Immature natural killer cell (primary cell): Measurements from ENCODE around the gene TEX26. TPM values are rescaled to one million over a fixed set of nuclear protein-coding genes. Genes with fewer than 3 reads are reported as not detected.
A peak's percentile ranks its signal among the peaks of the same experiment; 100 is the strongest.

Experiments
- DNase-seq, 3 donors: peaks; one replicate each; pipeline ENCODE4 v3.0.0; 2022; ENCODE audit warnings: mixed read lengths in 1 of 3
- H3K27ac Mint-ChIP-seq, 6 donors: one replicate each; pipeline ENCODE4 v1.8.0; 2020; ENCODE audit warnings: mixed read lengths in 6 of 6, mild to moderate bottlenecking in 5 of 6, inconsistent platforms in 4 of 6, moderate library complexity in 3 of 6
- H3K27me3 Mint-ChIP-seq, 3 donors: one replicate each; pipeline ENCODE4 v1.8.0; 2020 to 2021; ENCODE audit warnings: low read depth in 3 of 3, mild to moderate bottlenecking in 3 of 3, mixed read lengths in 3 of 3, moderate library complexity in 3 of 3, inconsistent platforms in 1 of 3
- H3K36me3 Mint-ChIP-seq, 3 donors: one replicate each; pipeline ENCODE4 v1.8.0; 2020; ENCODE audit warnings: mixed read lengths in 3 of 3, inconsistent platforms in 2 of 3, mild to moderate bottlenecking in 2 of 3
- H3K4me1 Mint-ChIP-seq, 2 donors: one replicate each; pipeline ENCODE4 v1.8.0; 2020; ENCODE audit warnings: inconsistent platforms in 2 of 2, mild to moderate bottlenecking in 2 of 2, mixed read lengths in 2 of 2, moderate library complexity in 1 of 2
- H3K4me3 Mint-ChIP-seq, 5 donors: one replicate each; pipeline ENCODE4 v1.8.0; 2020; ENCODE audit warnings: mild to moderate bottlenecking in 5 of 5, mixed read lengths in 5 of 5, inconsistent platforms in 3 of 5, moderate library complexity in 3 of 5
- H3K9me3 Mint-ChIP-seq, 6 donors: one replicate each; pipeline ENCODE4 v1.8.0; 2020; ENCODE audit warnings: mild to moderate bottlenecking in 6 of 6, mixed read lengths in 6 of 6, inconsistent platforms in 4 of 6, moderate library complexity in 3 of 6
- polyA plus RNA-seq, 3 donors: library from polyadenylated mRNA; unstranded; fragments of 300-500 nt; fragmentation: Illumina TruSeq; gene quantifications; one replicate each; pipeline ENCODE4 v1.2.3, GENCODE V29; 2021

The TEX26 gene
- polyA plus RNA-seq, 3 donors from 2014 or later = not detected

DNA sequence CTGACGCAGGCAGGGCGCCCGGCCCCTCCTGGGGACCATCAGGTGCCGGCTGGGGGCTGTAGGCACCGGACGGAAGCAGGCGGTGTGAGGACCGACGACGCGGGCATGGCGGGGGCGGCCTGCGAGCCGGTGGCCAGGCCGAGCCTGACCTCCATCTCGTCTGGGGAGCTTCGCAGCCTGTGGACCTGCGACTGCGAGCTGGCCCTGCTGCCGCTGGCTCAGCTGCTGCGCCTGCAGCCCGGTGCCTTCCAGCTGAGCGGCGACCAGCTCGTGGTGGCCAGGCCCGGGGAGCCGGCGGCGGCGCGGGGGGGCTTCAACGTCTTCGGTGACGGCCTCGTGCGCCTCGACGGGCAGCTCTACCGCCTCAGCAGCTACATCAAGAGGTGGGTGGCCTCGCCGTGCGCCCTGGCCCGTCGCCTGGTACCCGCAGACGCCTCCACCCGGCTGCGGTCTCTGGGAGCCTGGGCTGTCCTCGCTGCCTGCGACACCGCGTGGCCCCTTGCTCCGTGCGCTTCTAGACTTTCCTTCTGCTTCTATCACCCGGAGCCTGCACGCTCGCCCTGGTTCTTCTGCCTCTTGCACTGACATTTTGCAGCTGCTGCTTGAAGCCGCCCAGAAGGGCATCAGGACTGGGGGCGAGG is 25.9 kb upstream of the TEX26 start:
- Mint-ChIP-seq H3K36me3 (peaks cover 0 to 4% (median 0%) of the 10 kb centered on the region in 3 donors), H3K4me1 (peaks cover 5 to 11% of the 10 kb centered on the region in 2 donors), H3K9me3 (peaks cover 0 to 5% (median 0%) of the 10 kb centered on the region in 6 donors), H3K27ac (no peak overlapping the region), H3K27me3 (peaks cover 17 to 28% (median 21%) of the 10 kb centered on the region in 3 donors), H3K4me3 (no peak overlapping the region)
- DNase-seq = peak in 1 of 3 donors; percentile 7

DNA sequence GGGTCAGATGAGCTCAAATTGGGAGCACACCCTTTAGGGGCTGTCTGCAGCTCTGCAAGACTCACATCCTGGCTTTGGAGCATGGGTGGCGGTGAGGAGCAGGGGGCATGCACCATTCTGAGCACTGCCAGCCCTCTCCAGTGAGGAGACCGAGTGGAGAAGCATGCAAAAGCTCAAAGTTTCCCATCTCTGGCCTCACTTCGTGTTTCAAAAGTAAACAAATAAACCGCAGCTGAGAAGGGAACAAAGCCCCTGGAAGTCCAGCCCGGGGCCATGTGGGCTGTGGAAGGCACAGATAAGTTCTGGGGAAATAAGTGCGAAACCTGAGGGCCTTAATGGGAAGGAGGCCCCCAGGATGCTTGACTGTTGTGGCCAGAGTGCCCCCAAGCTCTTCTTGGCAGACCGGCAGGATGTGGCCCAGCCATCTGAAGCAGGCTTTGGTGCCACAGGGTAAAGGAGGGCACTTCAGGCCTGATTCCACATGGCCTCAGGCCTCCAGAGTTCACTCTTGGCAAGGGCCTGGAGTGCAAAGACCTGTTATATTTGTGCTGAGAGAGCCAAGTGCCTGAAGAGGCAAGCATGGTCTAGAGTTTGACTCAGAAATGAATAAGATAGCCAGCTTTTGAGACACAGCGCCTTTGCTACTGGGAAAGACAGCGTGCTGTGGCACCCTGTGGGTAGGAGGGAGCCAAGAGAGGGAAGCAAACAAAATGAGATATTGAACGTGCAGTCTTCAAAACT is 25.2 kb upstream of the TEX26 start:
- Mint-ChIP-seq H3K27ac (no peak overlapping the region), H3K36me3 (peaks cover 0 to 4% (median 0%) of the 10 kb centered on the region in 3 donors), H3K4me3 (peak overlapping the region in 1 of 5 donors; percentile 22), H3K27me3 (peaks cover 17 to 28% (median 21%) of the 10 kb centered on the region in 3 donors), H3K4me1 (peaks cover 5 to 11% of the 10 kb centered on the region in 2 donors), H3K9me3 (peaks cover 0 to 5% (median 0%) of the 10 kb centered on the region in 6 donors)
- no peak for DNase-seq

- H3K4me3 Mint-ChIP-seq = no peak overlapping the region
- peaks cover 17 to 25% (median 21%) of the 10 kb centered on the region in 3 donors for H3K27me3 Mint-ChIP-seq
Observed at GRCh38 chr13:30908416-30908980, 24.0 kb upstream of the TEX26 start.

DNA sequence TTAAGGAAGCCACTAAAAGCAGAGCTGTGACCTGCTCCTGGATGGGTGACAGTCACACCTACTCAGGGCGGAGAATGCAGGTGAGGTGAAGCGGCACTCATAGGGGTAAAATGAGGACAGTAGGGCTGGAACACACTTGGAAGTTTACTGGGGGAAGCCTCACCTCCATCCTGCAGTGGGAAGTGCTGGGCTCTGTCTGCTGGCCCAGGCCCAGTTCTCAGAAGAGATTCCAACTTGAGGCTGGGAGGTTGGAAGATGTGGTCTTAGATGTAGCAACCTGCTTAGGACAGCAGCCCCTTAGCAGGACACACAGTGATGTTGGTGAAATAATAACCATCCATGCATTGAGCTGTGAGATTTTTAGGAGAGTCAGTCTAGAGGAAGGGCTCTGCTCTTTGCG is 21.8 kb upstream of the TEX26 start:
- Mint-ChIP-seq H3K36me3 (peaks cover 0 to 4% (median 0%) of the 10 kb centered on the region in 3 donors), H3K4me1 (peaks cover 1 to 4% of the 10 kb centered on the region in 2 donors), H3K4me3 (no peak overlapping the region), H3K27me3 (peaks cover 7 to 19% (median 15%) of the 10 kb centered on the region in 3 donors), H3K9me3 (peaks cover 0 to 5% (median 0%) of the 10 kb centered on the region in 6 donors), H3K27ac (no peak overlapping the region)
- DNase-seq = no peak

More at GRCh38 chr13:30908416-30908980, 24.0 kb upstream of the TEX26 start:
- Mint-ChIP-seq H3K9me3 (peaks cover 0 to 5% (median 0%) of the 10 kb centered on the region in 6 donors), H3K36me3 (peaks cover 0 to 4% (median 0%) of the 10 kb centered on the region in 3 donors), H3K27ac (no peak overlapping the region), H3K4me1 (peaks cover 5 to 11% of the 10 kb centered on the region in 2 donors)
- DNase-seq = no peak

DNA sequence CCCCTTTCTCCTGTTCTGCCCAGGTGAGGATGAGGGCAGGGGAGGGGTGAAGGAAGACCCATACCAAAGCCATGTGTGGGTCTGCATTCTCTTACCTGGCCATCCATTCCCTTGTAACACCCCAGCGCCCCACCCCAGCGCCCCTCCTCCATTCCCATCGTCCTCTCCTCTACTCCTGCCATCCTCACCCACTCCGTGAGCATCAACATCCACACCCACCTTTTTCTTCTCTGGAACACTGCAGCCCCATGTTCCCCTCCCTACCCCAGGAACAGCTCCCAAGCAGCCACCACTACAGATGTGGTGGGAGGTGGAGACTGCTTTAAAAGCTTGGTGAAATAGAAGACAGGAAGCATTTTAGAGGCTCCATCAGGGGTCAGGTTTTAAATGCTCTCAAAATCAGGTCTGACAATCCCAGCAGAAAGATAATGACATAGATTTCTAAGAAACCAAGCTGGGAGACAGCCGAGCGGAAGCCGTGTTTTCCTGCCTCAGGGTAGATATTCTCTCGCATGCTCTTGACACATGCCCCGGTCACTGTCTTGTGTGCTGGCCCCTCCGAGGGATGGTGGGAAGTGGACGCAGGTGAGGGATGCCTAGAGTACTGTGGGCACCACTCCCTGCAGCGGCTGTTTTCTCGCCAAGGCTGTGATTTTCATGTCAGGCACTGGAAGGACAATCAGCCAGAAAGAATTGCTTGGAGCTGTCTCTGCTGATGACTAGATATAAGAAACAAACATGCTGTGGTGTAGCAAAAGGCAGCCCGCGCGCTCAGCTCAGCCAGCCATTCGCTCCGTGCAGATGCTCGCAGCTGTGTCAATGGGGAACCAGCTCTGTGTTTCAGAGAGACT is 16.5 kb upstream of the TEX26 start:
- Mint-ChIP-seq H3K27me3 (peaks cover 3 to 8% (median 5%) of the 10 kb centered on the region in 3 donors), H3K4me3 (no peak overlapping the region), H3K27ac (no peak overlapping the region), H3K4me1 (no peaks in the 10 kb centered on the region), H3K9me3 (peaks cover 0 to under 1% (median 0%) of the 10 kb centered on the region in 6 donors), H3K36me3 (no peaks in the 10 kb centered on the region)
- no peak for DNase-seq

GRCh38 chr13:30916991-30917390 is 15.5 kb upstream of the TEX26 start:
- Mint-ChIP-seq H3K27me3 (peaks cover 3 to 9% (median 4%) of the 10 kb centered on the region in 3 donors), H3K4me1 (no peaks in the 10 kb centered on the region)
- no peak for DNase-seq

GRCh38 chr13:30918662-30919405 is 13.6 kb upstream of the TEX26 start:
- Mint-ChIP-seq H3K36me3 (no peaks in the 10 kb centered on the region), H3K4me1 (no peaks in the 10 kb centered on the region), H3K9me3 (no peaks in the 10 kb centered on the region), H3K4me3 (no peak overlapping the region), H3K27ac (no peak overlapping the region), H3K27me3 (peaks cover 3 to 9% (median 6%) of the 10 kb centered on the region in 3 donors)
- no peak for DNase-seq

More at GRCh38 chr13:30916991-30917390, 15.5 kb upstream of the TEX26 start:
- no peak overlapping the region for H3K4me3 Mint-ChIP-seq
- H3K27ac Mint-ChIP-seq = no peak overlapping the region
- H3K9me3 Mint-ChIP-seq = no peaks in the 10 kb centered on the region
- no peaks in the 10 kb centered on the region for H3K36me3 Mint-ChIP-seq

GRCh38 chr13:30920162-30920909 is 12.1 kb upstream of the TEX26 start:
- Mint-ChIP-seq H3K4me1 (peaks cover under 1 to 5% of the 10 kb centered on the region in 2 donors), H3K27me3 (peaks cover 3 to 6% (median 5%) of the 10 kb centered on the region in 3 donors), H3K9me3 (no peaks in the 10 kb centered on the region), H3K36me3 (no peaks in the 10 kb centered on the region), H3K4me3 (no peak overlapping the region), H3K27ac (no peak overlapping the region)
- DNase-seq = no peak

DNA sequence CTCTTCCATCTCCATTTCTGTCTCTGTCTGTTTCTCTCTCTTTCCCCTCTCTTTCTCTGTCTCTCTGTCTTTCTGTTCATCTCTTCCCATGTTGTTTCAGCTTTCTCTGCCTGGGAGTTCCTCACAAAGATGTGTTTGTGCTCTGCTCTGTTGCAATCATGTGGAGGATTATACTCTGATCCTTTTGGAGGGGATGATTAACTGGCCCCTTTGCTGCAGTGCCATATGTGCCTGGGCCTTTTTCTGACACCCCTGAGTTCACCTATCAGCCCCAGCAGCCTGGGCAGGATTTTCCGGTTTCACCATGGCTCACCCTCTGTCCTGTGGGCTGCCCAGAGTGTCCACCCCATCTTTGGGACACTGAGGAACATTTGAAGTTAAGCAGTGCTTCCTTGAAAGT is 9.0 kb upstream of the TEX26 start:
- peaks cover 2 to 4% (median 4%) of the 10 kb centered on the region in 3 donors for H3K27me3 Mint-ChIP-seq
- H3K36me3 Mint-ChIP-seq = no peaks in the 10 kb centered on the region

GRCh38 chr13:30924721-30925120 is 7.7 kb upstream of the TEX26 start:
- H3K9me3 Mint-ChIP-seq = no peaks in the 10 kb centered on the region
- peaks cover 2 to 13% (median 7%) of the 10 kb centered on the region in 3 donors for H3K27me3 Mint-ChIP-seq

More for the DNA sequence above, 9.0 kb upstream of the TEX26 start:
- H3K9me3 Mint-ChIP-seq = no peaks in the 10 kb centered on the region
- peaks cover 5 to 14% of the 10 kb centered on the region in 2 donors for H3K4me1 Mint-ChIP-seq
- no peak overlapping the region for H3K27ac Mint-ChIP-seq
- no peak for DNase-seq
- H3K4me3 Mint-ChIP-seq = no peak overlapping the region

GRCh38 chr13:30925429-30925828 is 7.0 kb upstream of the TEX26 start:
- Mint-ChIP-seq H3K27ac (peak overlapping the region in 1 of 6 donors; percentile 4), H3K4me3 (peak overlapping the region in 1 of 5 donors; percentile 5), H3K4me1 (peaks cover 5 to 14% of the 10 kb centered on the region in 2 donors), H3K36me3 (no peaks in the 10 kb centered on the region), H3K9me3 (no peaks in the 10 kb centered on the region), H3K27me3 (peaks cover 2 to 13% (median 7%) of the 10 kb centered on the region in 3 donors)
- no peak for DNase-seq

More at GRCh38 chr13:30924721-30925120, 7.7 kb upstream of the TEX26 start:
- no peak overlapping the region for H3K4me3 Mint-ChIP-seq
- H3K4me1 Mint-ChIP-seq = peaks cover 5 to 14% of the 10 kb centered on the region in 2 donors
- H3K27ac Mint-ChIP-seq = no peak overlapping the region
- DNase-seq = no peak
- no peaks in the 10 kb centered on the region for H3K36me3 Mint-ChIP-seq

- no peak overlapping the region for H3K4me3 Mint-ChIP-seq
- no peak overlapping the region for H3K27ac Mint-ChIP-seq
- peaks cover 2 to 10% (median 5%) of the 10 kb centered on the region in 3 donors for H3K27me3 Mint-ChIP-seq
- no peaks in the 10 kb centered on the region for H3K36me3 Mint-ChIP-seq
- DNase-seq = no peak
- no peaks in the 10 kb centered on the region for H3K9me3 Mint-ChIP-seq
- H3K4me1 Mint-ChIP-seq = peaks cover 5 to 14% of the 10 kb centered on the region in 2 donors
Observed at GRCh38 chr13:30926781-30927180, 5.7 kb upstream of the TEX26 start.
